SU-DHL-6 (cell line): ENCODE data around the gene SHF.
A peak's percentile ranks its signal among the peaks of the same experiment; 100 is the strongest.

Source experiments
- H2AFZ ChIP-seq: fragments of 200-600 bp; sonication (generic); 2 replicates; pipeline ENCODE4 v1.6.1; 2014; ENCODE audit warnings: low read depth, mild to moderate bottlenecking, moderate library complexity, mixed read lengths, antibody characterized with exemption, low read length; ENCODE audit not compliant: severe bottlenecking
- H3F3A ChIP-seq: fragments of 200-600 bp; shearing (Covaris generic); 2 replicates; pipeline ENCODE4 v1.6.0; 2016; ENCODE audit warnings: antibody characterized with exemption, mild to moderate bottlenecking; ENCODE audit not compliant: insufficient read depth
- H3K27ac ChIP-seq: fragments of 200-600 bp; sonication (generic); 2 replicates; pipeline ENCODE4 v1.5.1; 2016; ENCODE audit warnings: low read depth, mild to moderate bottlenecking, low read length, moderate library complexity, mixed read lengths
- H3K27me3 ChIP-seq: fragments of 200-600 bp; sonication (generic), shearing (Covaris generic); 2 replicates; pipeline ENCODE4 v1.6.0; 2014; ENCODE audit warnings: mild to moderate bottlenecking, low read length
- H3K36me3 ChIP-seq: fragments of 200-600 bp; sonication (generic); 2 replicates; pipeline ENCODE4 v1.6.1; 2014; ENCODE audit warnings: mild to moderate bottlenecking, low read length, mixed read lengths
- H3K4me2 ChIP-seq: fragments of 300-600, 200-600 bp; shearing (Covaris generic), sonication (generic); 2 replicates; pipeline ENCODE4 v1.6.0; 2014; ENCODE audit warnings: low read length, low read depth, mild to moderate bottlenecking; ENCODE audit not compliant: poor library complexity, severe bottlenecking
- H3K4me3 ChIP-seq: fragments of 200-600 bp; sonication (generic); 2 replicates; pipeline ENCODE4 v1.5.1; 2014; ENCODE audit warnings: antibody characterized with exemption, low read length, mild to moderate bottlenecking, mixed read lengths; ENCODE audit not compliant: insufficient read depth, poor library complexity, severe bottlenecking
- H3K79me2 ChIP-seq: fragments of 200-600 bp; sonication (generic); 2 replicates; pipeline ENCODE4 v1.6.1; 2014; ENCODE audit warnings: mild to moderate bottlenecking, low read length, moderate library complexity; ENCODE audit not compliant: insufficient read depth
- H3K9ac ChIP-seq: fragments of 200-600 bp; sonication (generic); 2 replicates; pipeline ENCODE4 v1.7.0; 2014; ENCODE audit warnings: mild to moderate bottlenecking, low read length
- H3K9me2 ChIP-seq: fragments of 200-600 bp; sonication (generic); replicated peaks from 2 replicates; pipeline ENCODE4 v1.6.1; 2014; ENCODE audit warnings: low read length; ENCODE audit not compliant: insufficient read depth
- H3K9me3 ChIP-seq: fragments of 200-600 bp; sonication (generic); 2 replicates; pipeline ENCODE4 v1.6.1; 2014; ENCODE audit warnings: low read length, mixed read lengths; ENCODE audit not compliant: insufficient read depth
- H4K20me1 ChIP-seq: fragments of 200-600 bp; sonication (generic); 2 replicates; pipeline ENCODE4 v1.6.1; 2014; ENCODE audit warnings: low read depth, mild to moderate bottlenecking, antibody characterized with exemption, low read length, moderate library complexity, mixed read lengths
- EZH2phosphoT487 ChIP-seq: fragments of 200-600 bp; sonication (generic), shearing (Covaris generic); conservative IDR thresholded peaks from 2 replicates; pipeline ENCODE4 v1.6.1; 2018; ENCODE audit warnings: mild to moderate bottlenecking, antibody characterized with exemption, low read length, moderate library complexity, mixed read lengths
- TF ChIP-seq, protein P1 (sequence below): fragments of 200-600 bp; sonication (generic); IDR thresholded peaks from one replicate; pipeline ENCODE4 v1.5.1; 2017; ENCODE audit warnings: antibody characterized with exemption, mild to moderate bottlenecking, low read length, moderate library complexity; ENCODE audit not compliant: insufficient read depth, poor library complexity, severe bottlenecking

Gene SHF

DNA sequence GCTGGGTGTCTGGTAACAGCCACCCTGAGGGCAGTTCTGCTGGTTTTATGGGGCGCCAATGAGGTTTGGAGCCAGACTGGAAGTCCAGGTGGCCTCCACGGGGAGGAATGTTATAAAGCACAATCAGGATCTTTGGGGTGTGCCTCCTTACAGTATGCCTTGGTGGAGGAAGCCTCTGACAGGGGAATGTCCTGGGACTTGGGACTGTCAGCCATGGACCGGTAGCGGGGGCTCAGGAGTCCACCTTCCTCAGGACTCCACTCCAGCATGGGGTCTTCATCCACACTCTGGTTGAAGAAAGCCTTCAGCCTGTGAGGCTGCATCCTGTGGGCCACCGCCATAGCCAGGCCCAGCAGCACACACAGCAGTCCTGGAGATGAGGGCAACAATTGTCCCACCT is 68.8 kb downstream of the SHF start:
- Histone ChIP-seq H3F3A (no peaks in the 10 kb centered on the region), H3K4me3 (no peak overlapping the region), H2AFZ (no peak overlapping the region), H3K9me3 (no peaks in the 10 kb centered on the region), H3K4me2 (no peak overlapping the region), H4K20me1 (no peaks in the 10 kb centered on the region), H3K27ac (no peak overlapping the region), H3K27me3 (no peaks in the 10 kb centered on the region), H3K36me3 (no peaks in the 10 kb centered on the region), H3K79me2 (no peaks in the 10 kb centered on the region), H3K9me2 (no peaks in the 10 kb centered on the region), H3K9ac (no peak overlapping the region)
- TF ChIP-seq, protein P1, sequence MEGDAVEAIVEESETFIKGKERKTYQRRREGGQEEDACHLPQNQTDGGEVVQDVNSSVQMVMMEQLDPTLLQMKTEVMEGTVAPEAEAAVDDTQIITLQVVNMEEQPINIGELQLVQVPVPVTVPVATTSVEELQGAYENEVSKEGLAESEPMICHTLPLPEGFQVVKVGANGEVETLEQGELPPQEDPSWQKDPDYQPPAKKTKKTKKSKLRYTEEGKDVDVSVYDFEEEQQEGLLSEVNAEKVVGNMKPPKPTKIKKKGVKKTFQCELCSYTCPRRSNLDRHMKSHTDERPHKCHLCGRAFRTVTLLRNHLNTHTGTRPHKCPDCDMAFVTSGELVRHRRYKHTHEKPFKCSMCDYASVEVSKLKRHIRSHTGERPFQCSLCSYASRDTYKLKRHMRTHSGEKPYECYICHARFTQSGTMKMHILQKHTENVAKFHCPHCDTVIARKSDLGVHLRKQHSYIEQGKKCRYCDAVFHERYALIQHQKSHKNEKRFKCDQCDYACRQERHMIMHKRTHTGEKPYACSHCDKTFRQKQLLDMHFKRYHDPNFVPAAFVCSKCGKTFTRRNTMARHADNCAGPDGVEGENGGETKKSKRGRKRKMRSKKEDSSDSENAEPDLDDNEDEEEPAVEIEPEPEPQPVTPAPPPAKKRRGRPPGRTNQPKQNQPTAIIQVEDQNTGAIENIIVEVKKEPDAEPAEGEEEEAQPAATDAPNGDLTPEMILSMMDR = no peak
- TF ChIP-seq EZH2phosphoT487 = no peak

DNA sequence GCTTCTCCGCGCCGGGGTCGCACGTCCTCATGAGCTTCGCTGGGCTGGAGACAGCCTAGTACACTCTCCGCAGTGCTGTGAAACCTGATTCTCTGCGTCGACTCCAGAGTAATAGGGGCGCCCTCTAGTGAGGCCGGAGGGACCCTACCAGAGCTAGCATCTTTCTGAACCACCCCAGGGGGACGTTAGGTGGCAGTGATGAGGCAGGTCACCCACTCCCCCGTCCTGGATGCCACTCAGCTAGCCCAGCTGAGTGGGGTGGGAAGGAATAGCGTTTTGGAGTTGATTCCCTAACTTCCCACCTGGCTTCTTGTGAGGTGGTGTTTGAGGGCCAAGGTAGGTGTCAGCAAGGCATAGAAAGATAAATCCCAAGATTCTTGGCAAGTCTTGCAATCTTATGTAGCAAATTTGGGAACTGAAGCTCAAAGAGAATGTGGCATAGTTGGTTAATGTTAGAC is 69.6 kb downstream of the SHF start:
- Histone ChIP-seq H3K79me2 (no peaks in the 10 kb centered on the region), H2AFZ (no peak overlapping the region), H3K4me2 (no peak overlapping the region), H3K27me3 (no peaks in the 10 kb centered on the region), H3K9me2 (no peaks in the 10 kb centered on the region), H3F3A (no peaks in the 10 kb centered on the region), H4K20me1 (no peaks in the 10 kb centered on the region), H3K9me3 (no peaks in the 10 kb centered on the region), H3K36me3 (no peaks in the 10 kb centered on the region), H3K9ac (no peak overlapping the region), H3K27ac (no peak overlapping the region), H3K4me3 (no peak overlapping the region)
- no peak for TF ChIP-seq EZH2phosphoT487
- TF ChIP-seq, protein P1 = peak; percentile 98

DNA sequence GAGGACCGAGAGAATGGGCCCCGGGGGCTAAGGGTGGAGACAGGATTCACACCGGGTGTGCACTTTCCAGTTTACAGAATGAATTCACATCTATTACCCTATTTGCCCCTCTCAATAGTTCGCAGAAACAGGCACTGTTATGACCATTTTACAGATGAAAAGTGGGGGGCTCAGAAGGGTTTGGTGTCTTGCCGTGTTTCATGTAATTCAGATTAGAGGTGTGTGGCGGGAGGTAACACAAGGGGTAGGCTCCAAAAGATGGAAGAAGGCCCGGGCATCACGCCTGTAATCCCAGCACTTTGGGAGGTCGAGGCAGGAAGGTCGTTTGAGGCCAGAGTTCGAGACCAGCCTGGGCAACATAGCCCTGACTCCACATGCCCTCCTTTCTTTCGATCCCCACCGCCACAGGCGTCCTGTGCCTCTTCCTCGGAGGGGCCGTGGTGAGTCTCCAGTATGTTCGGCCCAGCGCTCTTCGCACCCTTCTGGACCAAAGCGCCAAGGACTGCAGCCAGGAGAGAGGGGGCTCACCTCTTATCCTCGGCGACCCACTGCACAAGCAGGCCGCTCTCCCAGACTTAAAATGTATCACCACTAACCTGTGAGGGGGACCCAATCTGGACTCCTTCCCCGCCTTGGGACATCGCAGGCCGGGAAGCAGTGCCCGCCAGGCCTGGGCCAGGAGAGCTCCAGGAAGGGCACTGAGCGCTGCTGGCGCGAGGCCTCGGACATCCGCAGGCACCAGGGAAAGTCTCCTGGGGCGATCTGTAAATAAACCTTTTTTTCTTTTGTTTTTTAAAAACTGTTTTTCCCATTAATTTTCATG is 70.2 kb downstream of the SHF start:
- no peak overlapping the region for H3K4me2 ChIP-seq
- H3K27ac ChIP-seq = no peak overlapping the region
- TF ChIP-seq, protein P1 = no peak
- no peak for TF ChIP-seq EZH2phosphoT487
- H3K9me2 ChIP-seq = no peaks in the 10 kb centered on the region
- H4K20me1 ChIP-seq = no peaks in the 10 kb centered on the region
- H3K27me3 ChIP-seq = no peaks in the 10 kb centered on the region
- no peaks in the 10 kb centered on the region for H3K9me3 ChIP-seq
- no peaks in the 10 kb centered on the region for H3F3A ChIP-seq
- H3K4me3 ChIP-seq = no peak overlapping the region
- H3K9ac ChIP-seq = no peak overlapping the region
- no peaks in the 10 kb centered on the region for H3K36me3 ChIP-seq
- no peaks in the 10 kb centered on the region for H3K79me2 ChIP-seq
- no peak overlapping the region for H2AFZ ChIP-seq
